Left kidney (tissue), 2 donors: ENCODE data around the gene HIPK1. TPM values are rescaled to one million over a fixed set of nuclear protein-coding genes. Genes with fewer than 3 reads are reported as not detected.
"Not testable (repeated sequence)": the region's sequence is repeated elsewhere in the genome, so short reads cannot be mapped to it uniquely, and the experiment has no call there.

Source experiments
- DNase-seq: peaks from one replicate; pipeline ENCODE4 v3.0.0-alpha.2; 2013
- polyA plus RNA-seq: library from polyadenylated mRNA; unstranded; fragments of 120-200 nt; gene quantifications from one replicate; pipeline ENCODE4 v1.2.1, GENCODE V29; 2013; ENCODE audit not compliant: insufficient read length

The HIPK1 gene
- polyA plus RNA-seq, 1 donor, result 45.5 TPM

DNA sequence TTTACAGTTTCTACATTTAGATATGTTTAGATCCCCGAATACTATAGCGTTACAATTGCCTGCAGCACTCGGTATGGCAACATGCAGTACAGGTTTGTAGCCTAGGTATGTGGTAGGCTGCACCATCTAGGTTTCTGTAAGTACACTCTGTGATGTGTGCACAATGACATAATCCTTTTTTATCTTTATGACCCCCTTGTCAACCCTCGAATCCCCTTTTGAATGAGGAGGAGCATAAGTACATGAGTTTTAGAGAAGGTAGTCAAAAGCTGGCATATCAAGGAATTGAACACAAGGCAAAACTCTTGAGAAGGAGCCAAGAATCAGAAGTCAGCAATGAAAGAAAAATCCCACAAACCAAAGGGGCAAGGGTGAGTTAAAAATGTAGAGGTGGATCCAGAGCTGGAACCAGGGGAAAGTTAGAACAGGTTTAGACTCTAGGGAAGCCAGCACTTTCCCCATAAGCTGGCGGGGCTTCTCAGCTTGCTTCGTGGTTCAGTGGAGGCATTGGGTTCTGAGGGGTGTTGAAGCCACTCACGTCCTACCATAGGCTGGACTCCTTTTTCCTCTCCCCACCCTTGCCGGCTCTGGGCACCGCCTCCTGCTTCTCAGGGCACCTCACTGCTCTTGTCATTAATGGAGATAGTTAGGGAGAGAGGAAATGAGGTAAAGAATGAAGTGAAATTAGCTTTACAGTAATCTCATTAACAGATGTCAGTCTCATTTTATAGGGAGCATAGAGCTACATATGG, 81.5 kb downstream of the HIPK1 start:
- no peak for DNase-seq

DNA sequence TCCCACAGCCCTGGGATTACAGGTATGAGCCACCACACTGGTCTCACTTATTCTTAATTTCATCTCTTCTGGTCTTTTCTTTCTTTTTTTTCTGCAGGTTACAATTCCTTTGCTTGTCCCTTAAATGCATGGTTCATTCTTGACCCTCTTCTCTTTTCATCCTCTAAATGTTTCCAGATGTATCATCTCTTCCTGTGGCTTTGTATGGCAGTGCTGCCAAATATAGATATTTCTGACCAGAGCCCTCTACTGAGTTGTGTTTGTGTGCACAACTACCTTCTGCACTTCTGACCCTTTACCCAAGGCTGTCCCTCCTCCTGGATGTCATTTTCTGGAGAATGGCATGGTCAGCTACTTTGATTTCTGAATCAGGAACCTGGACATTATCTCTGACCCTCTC, 82.7 kb downstream of the HIPK1 start:
- no peak for DNase-seq

DNA sequence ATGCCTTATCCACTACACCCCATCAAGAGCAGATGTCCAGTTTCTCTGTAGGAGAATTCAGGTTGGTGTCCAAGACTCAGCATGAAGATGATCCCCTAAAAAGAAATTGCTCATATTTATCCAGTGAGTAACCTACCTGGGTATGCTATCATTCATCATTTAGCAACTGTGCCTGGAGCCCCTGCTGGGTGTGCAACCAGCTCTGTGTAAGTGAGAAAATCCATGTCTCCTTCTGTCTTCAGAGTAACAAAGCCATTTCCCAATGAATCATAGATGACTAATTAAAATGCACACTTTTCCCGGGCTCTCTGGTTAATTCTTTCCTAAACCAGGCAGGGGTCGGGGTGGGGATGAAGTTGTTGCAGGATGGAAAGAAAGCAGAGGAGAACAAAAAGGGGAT, 86.0 kb downstream of the HIPK1 start:
- no peak for DNase-seq

DNA sequence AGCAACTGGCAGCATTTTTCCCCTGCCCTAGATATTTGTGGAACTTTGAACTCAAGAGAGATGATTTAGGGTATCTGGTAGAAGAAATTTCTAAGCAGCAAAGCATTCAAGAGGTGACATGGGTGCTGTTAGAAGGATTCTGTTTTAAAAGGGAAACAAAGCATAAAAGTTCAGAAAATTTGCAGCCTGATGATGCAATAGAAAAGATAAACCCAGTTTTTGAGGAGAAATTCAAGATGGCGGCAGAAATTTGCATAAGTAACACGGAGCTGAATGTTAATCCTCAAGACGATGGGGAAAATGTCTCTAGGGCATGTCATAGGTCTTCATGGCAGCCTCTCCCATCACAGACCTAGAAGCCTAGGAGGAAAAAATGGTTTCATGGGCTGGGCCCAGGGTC, 90.6 kb downstream of the HIPK1 start:
- not testable (repeated sequence) for DNase-seq

GRCh38 chr1:114021665-114022099, 92.6 kb downstream of the HIPK1 start:
- no peak for DNase-seq

GRCh38 chr1:114022877-114023276, 93.8 kb downstream of the HIPK1 start:
- DNase-seq, result no peak

DNA sequence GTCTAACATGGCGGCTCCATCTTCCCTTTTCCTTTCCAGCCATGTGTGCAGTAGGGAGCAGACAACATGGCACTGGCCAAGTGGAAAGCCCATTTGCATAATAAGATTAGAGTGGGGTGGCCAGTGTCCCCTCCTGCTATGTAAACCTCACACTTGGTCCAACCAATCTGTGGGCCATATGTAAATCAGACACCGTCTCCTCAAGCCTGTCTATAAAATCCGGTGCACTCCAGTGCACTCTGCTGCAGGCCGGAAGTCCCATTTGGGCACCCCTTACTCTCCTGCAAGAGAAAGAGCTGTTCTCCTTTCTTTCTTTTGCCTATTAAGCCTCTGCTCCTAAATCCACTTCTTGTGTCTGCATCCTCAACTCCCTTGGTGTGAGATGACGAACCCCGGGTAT, 94.3 kb downstream of the HIPK1 start:
- no peak for DNase-seq

DNA sequence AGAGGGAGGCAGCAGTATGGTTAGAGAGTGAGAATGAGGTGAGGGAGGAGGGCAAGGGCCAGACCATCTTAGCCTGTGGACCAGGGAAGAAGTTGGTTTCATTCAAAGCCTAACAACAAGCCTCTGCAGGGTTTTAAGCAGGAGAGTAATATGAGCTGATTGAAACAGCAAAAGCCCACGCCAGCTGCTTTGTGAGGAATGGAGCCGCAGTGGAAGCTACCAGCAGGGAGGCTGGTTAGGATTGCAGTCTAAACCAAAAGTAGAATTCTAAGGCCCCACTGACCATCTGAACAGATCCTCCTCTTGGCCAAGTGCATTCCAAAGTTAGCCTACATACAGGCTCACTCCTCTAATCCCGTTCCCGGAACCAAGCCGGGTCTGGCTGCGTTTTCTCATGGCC, 94.9 kb downstream of the HIPK1 start:
- no peak for DNase-seq

DNA sequence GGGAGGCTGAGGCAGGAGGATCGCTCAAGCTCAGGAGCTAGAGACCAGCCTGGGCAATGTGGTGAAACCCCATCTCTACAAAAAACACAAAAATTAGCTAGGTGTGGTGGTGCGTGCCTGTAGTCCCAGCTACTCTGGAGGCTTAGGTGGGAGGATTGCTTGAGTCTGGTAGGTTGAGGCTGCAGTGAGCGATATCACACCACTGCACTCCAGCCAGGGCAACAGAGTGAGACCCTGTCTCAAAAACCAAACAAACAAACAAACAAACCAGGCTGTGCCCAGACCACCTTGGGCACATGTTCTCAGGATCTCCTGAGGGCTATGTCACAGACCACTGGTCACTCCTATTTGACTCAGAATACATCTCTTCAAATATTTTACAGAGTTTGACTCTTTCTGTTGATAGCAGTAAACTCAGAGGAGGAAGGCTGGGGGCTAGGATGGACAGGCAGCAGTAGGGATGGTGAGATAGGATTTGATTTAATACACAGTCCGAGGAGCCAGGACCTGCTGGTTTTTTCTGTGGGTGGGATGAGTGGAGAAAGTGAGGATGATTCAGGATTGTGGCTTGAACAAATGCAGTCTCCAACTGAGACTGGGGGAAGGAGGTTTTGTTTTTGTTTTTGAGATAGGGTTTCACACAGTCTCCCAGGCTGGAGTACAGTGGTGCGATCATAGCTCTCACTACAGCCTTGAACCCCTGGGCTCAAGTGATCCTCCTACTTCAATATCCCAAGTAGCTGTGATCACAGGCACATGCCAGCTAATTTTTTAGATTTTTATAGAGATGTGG, 96.7 kb downstream of the HIPK1 start:
- DNase-seq, result no peak

GRCh38 chr1:114026797-114027196, 97.7 kb downstream of the HIPK1 start:
- no peak for DNase-seq

Other genes with a start within 250 kb of the HIPK1 start
- 28.1 TPM for gene PHTF1, start 169.8 kb upstream of the HIPK1 start, polyA plus RNA-seq
- gene RSBN1, start 116.8 kb upstream of the HIPK1 start, polyA plus RNA-seq, result 27.9 TPM
- gene PTPN22, start 57.6 kb upstream of the HIPK1 start, polyA plus RNA-seq, result 0.57 TPM
- gene BCL2L15, start 41.7 kb upstream of the HIPK1 start, polyA plus RNA-seq, result 1.4 TPM
- gene AP4B1, start 24.5 kb upstream of the HIPK1 start, polyA plus RNA-seq, result 51.2 TPM
- gene DCLRE1B, start 24.0 kb upstream of the HIPK1 start, polyA plus RNA-seq, result 12.6 TPM
- gene OLFML3, start 50.1 kb downstream of the HIPK1 start, polyA plus RNA-seq, result 131 TPM
- gene SYT6, start 224.5 kb downstream of the HIPK1 start, polyA plus RNA-seq, result 2.3 TPM